Gastroesophageal sphincter (tissue), 3 donors: Measurements from ENCODE around the gene SP140L.

Experiments
- CTCF ChIP-seq, 4 experiments: fragments of 200-600 bp in 2 of 4; fragments of 450-650 bp in 2 of 4; sonication (generic) in 1 of 4; IDR thresholded peaks; one replicate each; pipeline ENCODE4 v1.5.1; 2017 to 2019; ENCODE audit warnings: antibody characterized with exemption in 4 of 4, mild to moderate bottlenecking in 2 of 4, moderate library complexity in 2 of 4
- POLR2AphosphoS5 ChIP-seq: sonication (generic); formaldehyde crosslinking; IDR thresholded peaks from one replicate; pipeline ENCODE4 v1.6.1; 2017; ENCODE audit warnings: antibody characterized with exemption

GRCh38 chr2:230405824-230406223, 78.8 kb downstream of the SP140L start:
- TF ChIP-seq CTCF (IDR thresholded peaks at IDR 0.05) (no peak), POLR2AphosphoS5 (no peak)
